ENCODE measurements around the gene TBC1D24. TPM values are rescaled to one million over a fixed set of nuclear protein-coding genes. Genes with fewer than 3 reads are reported as not detected.

Gene TBC1D24
- total and polyA plus RNA-seq, 8 donors, result 10.8 to 23.7 (median 18.2) TPM

DNA sequence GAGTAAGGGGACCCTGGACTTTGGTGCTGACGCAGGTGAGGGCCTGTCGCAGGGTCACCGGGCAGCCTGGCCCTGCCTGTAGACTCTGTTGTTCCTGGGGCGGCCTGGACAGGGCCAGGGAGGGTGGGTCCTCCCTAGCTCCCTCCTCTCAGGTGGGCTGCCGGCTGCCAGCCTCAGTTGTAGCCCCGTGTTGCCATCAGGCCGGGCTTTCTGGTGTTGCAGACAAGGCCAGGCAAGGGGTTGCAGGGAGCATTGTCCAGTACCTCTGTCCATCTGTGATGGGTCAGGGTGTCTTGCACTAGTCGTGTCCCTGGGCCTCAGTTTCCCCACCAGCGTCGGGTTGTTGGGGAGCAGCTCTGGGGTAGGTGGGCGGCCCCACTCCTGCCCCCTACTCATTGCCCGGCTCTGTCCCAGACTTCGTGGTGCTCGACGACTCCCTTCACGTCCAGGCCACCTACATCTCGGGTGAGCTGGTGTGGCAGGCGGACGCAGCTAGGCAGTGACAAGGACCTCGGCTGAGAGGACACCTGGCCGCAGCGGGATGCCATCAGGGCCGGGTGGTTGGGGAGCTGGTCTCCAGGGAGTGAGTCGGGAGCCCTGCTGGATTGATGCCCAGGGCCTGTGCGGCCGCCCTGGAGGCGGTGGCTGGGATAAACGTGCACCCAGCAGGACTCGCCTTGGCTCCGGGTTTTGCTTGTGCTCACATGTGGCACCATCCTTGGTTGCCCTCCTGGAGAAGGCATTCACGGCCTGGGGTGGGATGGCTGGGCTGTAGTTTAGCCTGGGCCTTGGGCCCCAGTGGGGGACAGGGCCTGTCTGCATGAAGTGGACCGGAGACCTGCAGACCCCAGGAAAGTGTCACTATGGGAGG is 54.4 kb downstream of the TBC1D24 start:
- H3K27me3 ChIP-seq, result no peaks in the 10 kb centered on the region
- intact Hi-C loops (cut with DNase I), result no loop called here
- TF ChIP-seq, protein P1, sequence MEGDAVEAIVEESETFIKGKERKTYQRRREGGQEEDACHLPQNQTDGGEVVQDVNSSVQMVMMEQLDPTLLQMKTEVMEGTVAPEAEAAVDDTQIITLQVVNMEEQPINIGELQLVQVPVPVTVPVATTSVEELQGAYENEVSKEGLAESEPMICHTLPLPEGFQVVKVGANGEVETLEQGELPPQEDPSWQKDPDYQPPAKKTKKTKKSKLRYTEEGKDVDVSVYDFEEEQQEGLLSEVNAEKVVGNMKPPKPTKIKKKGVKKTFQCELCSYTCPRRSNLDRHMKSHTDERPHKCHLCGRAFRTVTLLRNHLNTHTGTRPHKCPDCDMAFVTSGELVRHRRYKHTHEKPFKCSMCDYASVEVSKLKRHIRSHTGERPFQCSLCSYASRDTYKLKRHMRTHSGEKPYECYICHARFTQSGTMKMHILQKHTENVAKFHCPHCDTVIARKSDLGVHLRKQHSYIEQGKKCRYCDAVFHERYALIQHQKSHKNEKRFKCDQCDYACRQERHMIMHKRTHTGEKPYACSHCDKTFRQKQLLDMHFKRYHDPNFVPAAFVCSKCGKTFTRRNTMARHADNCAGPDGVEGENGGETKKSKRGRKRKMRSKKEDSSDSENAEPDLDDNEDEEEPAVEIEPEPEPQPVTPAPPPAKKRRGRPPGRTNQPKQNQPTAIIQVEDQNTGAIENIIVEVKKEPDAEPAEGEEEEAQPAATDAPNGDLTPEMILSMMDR (IDR thresholded peaks at IDR 0.05), result no peak
- H3K4me3 ChIP-seq, result no peak overlapping the region
- 83% methylated on average over 30 to 32 of the region's 32 CpGs for WGBS, 2 donors
- no peak for FAIRE-seq
- DNase-seq, result peak in 3 of 6 donors; percentile 12 to 82 (median 62)
- peaks cover 0 to 8% (median 0%) of the 10 kb centered on the region in 3 donors for H3K36me3 ChIP-seq
- H3K9me3 ChIP-seq, result no peaks in the 10 kb centered on the region
- no peak for ATAC-seq
- H3K27ac ChIP-seq, result no peak overlapping the region
- peaks cover 0 to 4% (median 0%) of the 10 kb centered on the region in 3 donors for H3K4me1 ChIP-seq

DNA sequence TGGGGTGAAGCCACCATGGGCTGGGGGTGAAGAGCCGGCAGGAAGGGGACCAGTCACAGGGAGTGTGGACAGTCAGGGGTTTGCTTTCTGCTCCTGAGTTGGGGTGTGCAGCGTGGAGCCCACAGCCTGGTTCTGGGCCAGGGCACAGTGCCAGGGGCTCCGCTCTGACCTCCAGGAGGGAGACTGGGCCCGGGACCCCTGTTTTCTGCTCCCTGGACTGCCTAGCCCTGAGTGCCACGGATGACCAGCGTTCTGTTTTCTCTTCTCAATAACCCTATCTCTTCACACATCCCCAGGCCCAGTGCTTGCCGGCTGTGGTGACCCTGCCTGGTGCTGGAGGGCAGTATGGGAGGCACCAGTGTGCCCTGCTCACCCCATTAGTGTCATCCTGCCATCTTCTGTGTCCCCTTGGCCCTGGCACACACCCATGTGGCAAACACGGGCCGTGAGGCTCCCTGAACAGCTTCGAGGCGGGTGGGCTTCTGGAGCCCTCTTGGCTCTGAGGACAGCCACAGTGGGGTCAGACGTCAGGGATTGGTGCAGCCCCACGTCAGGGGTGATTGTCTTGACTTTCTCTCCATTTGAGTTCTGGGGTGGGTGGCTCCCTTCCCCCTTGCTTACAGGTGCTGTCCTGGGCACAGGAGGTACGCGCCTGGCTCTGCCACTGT is 55.2 kb downstream of the TBC1D24 start:
- ATAC-seq, result no peak
- DNase-seq, result peak in 4 of 6 donors; percentile 19 to 74 (median 60)
- Histone ChIP-seq H3K9me3 (no peaks in the 10 kb centered on the region), H3K4me1 (peaks cover 0 to 4% (median 0%) of the 10 kb centered on the region in 3 donors), H3K27me3 (no peaks in the 10 kb centered on the region), H3K27ac (no peak overlapping the region), H3K4me3 (no peak overlapping the region), H3K36me3 (peaks cover 0 to 8% (median 0%) of the 10 kb centered on the region in 3 donors)
- WGBS, 2 donors, result 83 to 93% methylated on average over 15 of the region's 15 CpGs
- intact Hi-C loops (cut with DNase I), result no loop called here
- no peak for FAIRE-seq
- TF ChIP-seq, protein P1 (IDR thresholded peaks at IDR 0.05), result no peak

DNA sequence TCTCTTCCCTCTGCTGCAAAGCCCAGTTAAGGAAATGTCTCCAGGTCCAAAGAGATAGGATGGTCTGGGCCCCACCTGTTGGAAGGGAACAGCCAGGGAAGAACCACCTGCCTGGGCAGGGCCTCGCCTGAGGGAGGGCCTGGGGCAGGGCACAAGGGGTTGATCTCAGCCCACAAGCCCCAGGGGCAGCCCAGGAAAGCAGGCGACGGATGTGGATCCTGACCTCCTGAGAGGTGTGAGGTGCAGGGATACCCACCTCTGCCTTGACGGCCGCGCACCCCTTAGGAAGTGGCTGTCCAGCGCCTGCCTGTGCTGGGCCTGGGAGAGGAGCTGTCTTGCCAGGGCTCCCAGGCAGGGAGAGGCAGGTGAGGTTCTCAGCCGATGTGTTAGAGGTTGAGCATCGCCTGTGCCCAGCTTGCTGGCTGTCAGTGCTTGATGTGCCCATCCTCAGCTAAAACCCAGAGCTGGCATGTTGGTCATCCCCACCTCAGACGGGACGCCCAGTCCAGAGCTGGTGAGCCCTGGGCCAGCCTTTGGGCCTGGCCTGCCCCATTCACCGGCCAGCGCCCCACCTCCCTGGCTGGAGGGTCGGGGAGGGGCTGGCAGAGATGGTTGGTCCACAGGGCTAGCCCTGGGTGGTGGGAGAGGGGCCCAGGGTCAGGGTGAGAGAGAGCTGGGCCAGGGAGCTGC is 55.8 kb downstream of the TBC1D24 start:
- TF ChIP-seq, protein P1 (IDR thresholded peaks at IDR 0.05), result no peak
- H3K36me3 ChIP-seq, result peaks cover 0 to 8% (median 0%) of the 10 kb centered on the region in 3 donors
- intact Hi-C loops (cut with DNase I), result no loop called here
- no peaks in the 10 kb centered on the region for H3K27me3 ChIP-seq
- DNase-seq (peak in 4 of 6 donors; percentile 16 to 82 (median 58)), ATAC-seq (no peak), FAIRE-seq (no peak)
- H3K9me3 ChIP-seq, result no peaks in the 10 kb centered on the region
- peaks cover 0 to 4% (median 0%) of the 10 kb centered on the region in 3 donors for H3K4me1 ChIP-seq
- H3K4me3 ChIP-seq, result no peak overlapping the region
- peak overlapping the region in 2 of 4 donors; percentile 82 to 92 for H3K27ac ChIP-seq
- WGBS, 2 donors, result 82 to 85% methylated on average over 14 of the region's 14 CpGs

DNA sequence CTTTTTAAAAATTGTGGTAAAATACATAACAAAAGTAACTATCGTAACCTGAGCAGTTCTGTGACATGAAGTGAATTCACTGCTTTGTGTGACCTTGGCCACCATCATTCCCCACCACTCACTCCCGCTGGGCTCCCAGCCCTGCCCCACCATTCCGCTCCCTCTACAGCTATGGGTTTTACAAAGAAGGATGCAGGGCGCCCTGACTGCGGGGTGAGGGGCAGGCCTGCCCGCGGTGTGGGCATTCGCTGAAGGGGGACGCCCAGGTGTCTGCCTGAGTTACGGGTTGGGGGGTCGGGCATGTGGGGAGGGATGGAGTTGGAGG is 56.4 kb downstream of the TBC1D24 start, which contains the start of gene CEMP1:
CEMP1 (minus strand) TSS at position 38 of the 325 bp plus-strand sequence. CDS start 335 bp downstream, outside the sequence.
- WGBS, 2 donors, result 12 to 14% methylated on average over 11 of the region's 11 CpGs
- Histone ChIP-seq H3K27ac (peak within 1 kb of the TSS; percentile 82 to 97 (median 92)), H3K4me3 (peak within 1 kb of the TSS; percentile 26 to 62 (median 42)), H3K36me3 (peaks cover 0 to 8% (median 0%) of the 10 kb centered on the region in 3 donors), H3K4me1 (peaks cover 0 to 4% (median 0%) of the 10 kb centered on the region in 3 donors), H3K9me3 (no peaks in the 10 kb centered on the region), H3K27me3 (no peaks in the 10 kb centered on the region)
- intact Hi-C loops (cut with DNase I), result no loop called here
- no peak for FAIRE-seq
- ATAC-seq, result peak; percentile 1 to 3 (median 2)
- DNase-seq, result no peak
- TF ChIP-seq, protein P1 (IDR thresholded peaks at IDR 0.05), result no peak
